Activated T-cell treated with anti-CD3 and anti-CD28 coated beads, Interleukin-2, amount 50 U/mL, for 4 hours (primary cell): ENCODE data around the gene TMSB4Y. TPM values are rescaled to one million over a fixed set of nuclear protein-coding genes. Genes with fewer than 3 reads are reported as not detected.
A peak's percentile ranks its signal among the peaks of the same experiment; 100 is the strongest.

ENCODE experiments used
- ATAC-seq, 2 donors: fragments of 200-7000 bp; cut with Tn5 transposase; one replicate each; pipeline ENCODE4 v1.10.0; 2021
- DNase-seq: peaks from one replicate; pipeline ENCODE4 v3.0.0-alpha.2; 2020
- H3K27me3 Mint-ChIP-seq: one replicate; pipeline ENCODE4 v1.8.0; 2021; ENCODE audit warnings: low read depth, mixed read lengths
- H3K36me3 Mint-ChIP-seq: one replicate; pipeline ENCODE4 v1.8.0; 2022; ENCODE audit warnings: mixed read lengths; ENCODE audit not compliant: insufficient read depth
- H3K4me1 Mint-ChIP-seq: one replicate; pipeline ENCODE4 v1.8.0; 2021; ENCODE audit warnings: low read depth, mixed read lengths
- H3K4me3 Mint-ChIP-seq: one replicate; pipeline ENCODE4 v1.8.0; 2021; ENCODE audit warnings: mild to moderate bottlenecking, moderate library complexity, mixed read lengths
- H3K9me3 Mint-ChIP-seq: one replicate; pipeline ENCODE4 v1.8.0; 2021; ENCODE audit warnings: mixed read lengths
- total RNA-seq, 3 donors: library from RNA; stranded (reverse); gene quantifications; one replicate each; pipeline ENCODE4 v1.2.1, GENCODE V29; 2021

TMSB4Y gene
- total RNA-seq: 1 to 10 TPM in 2 of 3 donors, not detected in 1; 1.0 to 1.3 TPM

GRCh38 chrY:13703568-13703968, at the start of gene TMSB4Y:
Gene TMSB4Y (plus strand): TSS chrY:13703899.
- DNase-seq (no peak), ATAC-seq (peak in 1 of 2 donors; percentile 86)
- H3K9me3 Mint-ChIP-seq: no peaks in the 10 kb centered on the region
- peaks cover 8% of the 10 kb centered on the region for H3K4me1 Mint-ChIP-seq
- no peaks in the 10 kb centered on the region for H3K27me3 Mint-ChIP-seq
- H3K4me3 Mint-ChIP-seq: peak within 1 kb of the TSS; percentile 87
- H3K36me3 Mint-ChIP-seq: no peaks in the 10 kb centered on the region

GRCh38 chrY:13664162-13664561, 39.5 kb upstream of the TMSB4Y start:
- no peaks in the 10 kb centered on the region for H3K27me3 Mint-ChIP-seq
- no peak for ATAC-seq

GRCh38 chrY:13671122-13671521, 32.6 kb upstream of the TMSB4Y start:
- no peaks in the 10 kb centered on the region for H3K36me3 Mint-ChIP-seq
- peaks cover 17% of the 10 kb centered on the region for H3K9me3 Mint-ChIP-seq
- H3K4me3 Mint-ChIP-seq: no peak overlapping the region
- H3K27me3 Mint-ChIP-seq: no peaks in the 10 kb centered on the region
- DNase-seq: no peak
- ATAC-seq: no peak
- no peaks in the 10 kb centered on the region for H3K4me1 Mint-ChIP-seq

More at GRCh38 chrY:13664162-13664561, 39.5 kb upstream of the TMSB4Y start:
- Mint-ChIP-seq H3K4me1 (no peaks in the 10 kb centered on the region), H3K36me3 (no peaks in the 10 kb centered on the region), H3K4me3 (no peak overlapping the region), H3K9me3 (no peaks in the 10 kb centered on the region)
- DNase-seq: no peak

- ATAC-seq (no peak), DNase-seq (no peak)
- Mint-ChIP-seq H3K4me3 (no peak overlapping the region), H3K27me3 (no peaks in the 10 kb centered on the region), H3K36me3 (no peaks in the 10 kb centered on the region), H3K9me3 (no peaks in the 10 kb centered on the region), H3K4me1 (peaks cover 8% of the 10 kb centered on the region)
Measured at GRCh38 chrY:13702276-13702675, 1.4 kb upstream of the TMSB4Y start.

GRCh38 chrY:13704121-13704930, 627 bp downstream of the TMSB4Y start:
- DNase-seq: no peak
- no peaks in the 10 kb centered on the region for H3K36me3 Mint-ChIP-seq
- peak in 1 of 2 donors; percentile 29 for ATAC-seq
- H3K4me1 Mint-ChIP-seq: peaks cover 8% of the 10 kb centered on the region
- H3K27me3 Mint-ChIP-seq: no peaks in the 10 kb centered on the region
- no peaks in the 10 kb centered on the region for H3K9me3 Mint-ChIP-seq
- H3K4me3 Mint-ChIP-seq: peak overlapping the region; percentile 87

- peak overlapping the region; percentile 87 for H3K4me3 Mint-ChIP-seq
- H3K9me3 Mint-ChIP-seq: no peaks in the 10 kb centered on the region
- no peak for ATAC-seq
- peaks cover 3% of the 10 kb centered on the region for H3K36me3 Mint-ChIP-seq
- H3K4me1 Mint-ChIP-seq: peaks cover 8% of the 10 kb centered on the region
- DNase-seq: no peak
- no peaks in the 10 kb centered on the region for H3K27me3 Mint-ChIP-seq
Measured at GRCh38 chrY:13705197-13705596, 1.5 kb downstream of the TMSB4Y start.

- DNase-seq: no peak
- Mint-ChIP-seq H3K9me3 (no peaks in the 10 kb centered on the region), H3K27me3 (no peaks in the 10 kb centered on the region), H3K36me3 (peaks cover 3% of the 10 kb centered on the region), H3K4me1 (peaks cover 8% of the 10 kb centered on the region), H3K4me3 (no peak overlapping the region)
- ATAC-seq: no peak
Measured at GRCh38 chrY:13708038-13708437, 4.3 kb downstream of the TMSB4Y start.

- DNase-seq: no peak
- H3K4me3 Mint-ChIP-seq: no peak overlapping the region
- peaks cover 6% of the 10 kb centered on the region for H3K9me3 Mint-ChIP-seq
- H3K27me3 Mint-ChIP-seq: no peaks in the 10 kb centered on the region
- peaks cover 2% of the 10 kb centered on the region for H3K36me3 Mint-ChIP-seq
- no peak for ATAC-seq
- no peaks in the 10 kb centered on the region for H3K4me1 Mint-ChIP-seq
Measured at GRCh38 chrY:13718996-13719395, 15.3 kb downstream of the TMSB4Y start.

- Mint-ChIP-seq H3K4me3 (no peak overlapping the region), H3K9me3 (peaks cover 5% of the 10 kb centered on the region), H3K4me1 (no peaks in the 10 kb centered on the region), H3K36me3 (no peaks in the 10 kb centered on the region), H3K27me3 (no peaks in the 10 kb centered on the region)
- ATAC-seq (no peak), DNase-seq (no peak)
Measured at GRCh38 chrY:13729517-13729916, 25.8 kb downstream of the TMSB4Y start.

GRCh38 chrY:13738618-13739017, 34.9 kb downstream of the TMSB4Y start:
- Mint-ChIP-seq H3K9me3 (no peaks in the 10 kb centered on the region), H3K36me3 (no peaks in the 10 kb centered on the region), H3K4me3 (no peak overlapping the region), H3K27me3 (no peaks in the 10 kb centered on the region), H3K4me1 (no peaks in the 10 kb centered on the region)
- no peak for ATAC-seq
- DNase-seq: no peak

- Mint-ChIP-seq H3K36me3 (no peaks in the 10 kb centered on the region), H3K9me3 (no peaks in the 10 kb centered on the region), H3K27me3 (no peaks in the 10 kb centered on the region), H3K4me3 (peak overlapping the region; percentile 83), H3K4me1 (peaks cover 13% of the 10 kb centered on the region)
- ATAC-seq (peak in 1 of 2 donors; percentile 61), DNase-seq (no peak)
Measured at GRCh38 chrY:13751289-13752071, 47.8 kb downstream of the TMSB4Y start.

GRCh38 chrY:13754661-13755060, 51.0 kb downstream of the TMSB4Y start:
- Mint-ChIP-seq H3K27me3 (no peaks in the 10 kb centered on the region), H3K4me1 (peaks cover 13% of the 10 kb centered on the region), H3K9me3 (no peaks in the 10 kb centered on the region), H3K36me3 (no peaks in the 10 kb centered on the region), H3K4me3 (no peak overlapping the region)
- ATAC-seq (no peak), DNase-seq (no peak)
